ENCODE measurements around the gene XAB2. TPM values are rescaled to one million over a fixed set of nuclear protein-coding genes. Genes with fewer than 3 reads are reported as not detected.

The XAB2 gene
- total RNA-seq, 4 donors from 2014 or later: 51.6 to 62.0 (median 54.3) TPM

DNA sequence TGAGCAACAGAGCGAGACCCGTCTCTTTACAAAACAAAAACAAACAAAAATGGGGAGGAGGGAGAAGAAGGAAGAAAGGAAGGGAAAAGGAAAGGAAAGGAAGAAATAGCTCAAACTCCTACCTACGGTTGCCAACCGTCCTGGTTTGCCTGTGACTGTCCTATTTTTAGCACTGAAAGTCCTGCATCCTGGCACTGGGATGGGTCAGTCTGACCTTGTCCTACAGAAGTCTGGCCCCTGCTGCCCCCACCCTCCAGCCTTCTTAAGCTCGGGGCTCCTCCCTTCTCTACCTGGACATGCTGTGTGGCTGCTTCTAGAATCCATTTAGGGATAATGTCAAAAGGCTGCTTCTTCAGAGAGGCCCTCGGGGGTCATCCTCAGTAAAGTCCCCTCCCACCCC lies 6.3 kb upstream of the XAB2 start:
- Histone ChIP-seq H3K4me1 (peaks cover 0 to 19% (median 5%) of the 10 kb centered on the region in 4 donors), H3K27me3 (peaks cover 0 to 31% of the 10 kb centered on the region in 2 donors), H3K27ac (no peak overlapping the region), H3K36me3 (peaks cover 0 to 15% (median 0%) of the 10 kb centered on the region in 3 donors), H3K9me3 (no peaks in the 10 kb centered on the region), H3K4me3 (no peak overlapping the region)
- 55 to 56% methylated on average over 6 of the region's 6 CpGs for WGBS, 2 donors
- DNase-seq (ENCODE audit: low spot score in 2 of 2): no peak
- TF ChIP-seq, protein P1, sequence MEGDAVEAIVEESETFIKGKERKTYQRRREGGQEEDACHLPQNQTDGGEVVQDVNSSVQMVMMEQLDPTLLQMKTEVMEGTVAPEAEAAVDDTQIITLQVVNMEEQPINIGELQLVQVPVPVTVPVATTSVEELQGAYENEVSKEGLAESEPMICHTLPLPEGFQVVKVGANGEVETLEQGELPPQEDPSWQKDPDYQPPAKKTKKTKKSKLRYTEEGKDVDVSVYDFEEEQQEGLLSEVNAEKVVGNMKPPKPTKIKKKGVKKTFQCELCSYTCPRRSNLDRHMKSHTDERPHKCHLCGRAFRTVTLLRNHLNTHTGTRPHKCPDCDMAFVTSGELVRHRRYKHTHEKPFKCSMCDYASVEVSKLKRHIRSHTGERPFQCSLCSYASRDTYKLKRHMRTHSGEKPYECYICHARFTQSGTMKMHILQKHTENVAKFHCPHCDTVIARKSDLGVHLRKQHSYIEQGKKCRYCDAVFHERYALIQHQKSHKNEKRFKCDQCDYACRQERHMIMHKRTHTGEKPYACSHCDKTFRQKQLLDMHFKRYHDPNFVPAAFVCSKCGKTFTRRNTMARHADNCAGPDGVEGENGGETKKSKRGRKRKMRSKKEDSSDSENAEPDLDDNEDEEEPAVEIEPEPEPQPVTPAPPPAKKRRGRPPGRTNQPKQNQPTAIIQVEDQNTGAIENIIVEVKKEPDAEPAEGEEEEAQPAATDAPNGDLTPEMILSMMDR (IDR thresholded peaks at IDR 0.05): no peak
- no peak for TF ChIP-seq POLR2A (IDR thresholded peaks at IDR 0.05)
- no peak for TF ChIP-seq EP300 (IDR thresholded peaks at IDR 0.05)

DNA sequence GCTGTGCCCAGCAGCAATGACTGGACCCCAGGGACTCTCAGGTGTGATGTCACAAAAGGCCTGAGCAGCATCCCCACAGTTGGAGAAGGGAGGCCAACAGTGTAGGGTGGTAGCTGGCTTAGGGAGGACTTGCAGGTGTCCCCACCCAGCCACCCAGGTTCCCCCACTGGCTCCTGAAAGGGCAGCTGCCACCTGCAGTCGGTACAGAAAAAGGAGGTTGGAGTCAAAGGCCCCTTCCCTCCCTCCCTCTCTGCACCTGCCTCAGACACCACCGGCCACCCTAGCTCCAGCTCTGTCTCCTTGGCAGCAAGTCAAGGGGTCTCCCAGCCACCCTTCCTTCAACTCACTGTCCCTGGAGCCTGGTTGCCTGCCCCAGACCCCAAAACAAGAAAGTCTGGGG lies 4.4 kb upstream of the XAB2 start, which contains the start of gene PCP2:
TSS of gene PCP2 (minus strand) at position 22 of the 400 bp plus-strand sequence. CDS start 262 bp downstream, outside the sequence.
- Histone ChIP-seq H3K27ac (no peak within 1 kb of the TSS), H3K36me3 (peaks cover 0 to 15% (median 0%) of the 10 kb centered on the region in 3 donors), H3K4me1 (peaks cover 4 to 28% (median 13%) of the 10 kb centered on the region in 4 donors), H3K27me3 (peaks cover 0 to 25% of the 10 kb centered on the region in 2 donors), H3K4me3 (no peak within 1 kb of the TSS), H3K9me3 (no peaks in the 10 kb centered on the region)
- TF ChIP-seq, protein P1 (IDR thresholded peaks at IDR 0.05): no peak
- TF ChIP-seq POLR2A (IDR thresholded peaks at IDR 0.05) (no peak), EP300 (IDR thresholded peaks at IDR 0.05) (no peak)
- 29 to 66% methylated on average over 1 to 2 of the region's 2 CpGs for WGBS, 2 donors
- DNase-seq (ENCODE audit: low spot score in 2 of 2): no peak

DNA sequence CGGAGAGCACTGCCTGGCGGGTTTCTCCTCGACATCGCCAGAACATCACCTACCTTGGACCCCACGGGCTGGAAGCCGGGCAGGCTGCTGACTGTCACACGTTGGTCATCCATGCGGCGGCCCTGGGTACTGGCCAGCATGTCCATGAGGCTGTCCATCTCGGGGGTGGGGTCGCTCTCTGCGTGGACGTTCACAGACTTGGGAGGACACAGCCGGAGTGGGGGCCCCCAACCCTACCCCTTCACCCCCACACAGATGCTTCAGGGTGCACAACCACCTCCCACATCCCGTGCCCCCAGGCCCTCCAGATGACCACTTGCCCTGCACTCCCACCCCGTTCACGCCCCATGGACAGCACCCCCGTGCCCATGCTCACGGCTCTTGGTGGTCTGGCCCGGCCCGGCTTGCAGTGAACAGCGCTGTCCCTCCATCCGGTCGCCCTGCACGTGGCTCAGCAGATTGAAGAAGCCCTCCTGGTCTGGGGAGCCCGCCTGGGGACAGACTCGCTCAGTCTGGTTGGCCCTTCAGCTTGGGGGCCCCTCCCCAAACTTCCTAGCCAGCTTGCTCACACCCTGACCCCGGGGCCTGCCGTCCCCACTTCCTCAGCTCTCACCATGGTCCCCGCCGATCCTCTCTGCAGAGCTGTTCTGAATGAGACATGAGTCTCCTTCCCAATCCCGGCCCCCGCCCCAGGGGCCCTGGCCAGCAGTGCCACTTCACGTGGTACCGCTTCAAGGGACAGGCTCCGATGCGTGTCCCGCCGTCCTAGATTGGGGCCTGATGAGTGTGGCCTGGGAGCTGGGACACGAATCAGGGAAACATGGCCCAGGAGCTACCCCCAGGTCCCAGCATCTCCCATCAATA lies 3.2 kb upstream of the XAB2 start:
- H3K4me1 ChIP-seq: peaks cover 4 to 39% (median 25%) of the 10 kb centered on the region in 4 donors

DNA sequence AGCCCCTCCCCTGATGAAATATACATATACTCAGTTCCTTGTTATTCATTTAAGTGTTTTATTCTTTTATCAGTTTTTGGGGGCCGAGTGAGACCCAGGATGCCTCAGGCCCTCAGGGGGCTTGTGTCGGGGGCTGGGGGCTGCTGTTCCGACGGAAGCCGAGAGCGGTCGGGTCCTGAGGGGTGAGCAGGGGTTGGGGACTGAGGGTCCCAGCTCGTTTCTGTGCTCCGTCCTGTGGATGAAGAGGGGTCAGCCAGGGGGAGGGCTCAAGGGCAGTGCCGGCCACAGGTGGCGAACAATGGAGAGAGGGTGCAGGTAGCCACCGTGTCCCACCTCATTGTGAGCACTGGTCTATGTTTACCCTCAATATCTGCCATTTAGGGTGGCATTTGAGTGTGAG lies 2.2 kb upstream of the XAB2 start:
- 85 to 88% methylated on average over 12 of the region's 12 CpGs for WGBS, 2 donors
- H3K4me3 ChIP-seq: no peak overlapping the region
- H3K27me3 ChIP-seq: peaks cover 0 to 3% of the 10 kb centered on the region in 2 donors
- DNase-seq (ENCODE audit: low spot score in 2 of 2): no peak
- H3K36me3 ChIP-seq: peaks cover 0 to 23% (median 0%) of the 10 kb centered on the region in 3 donors
- peaks cover 4 to 40% (median 25%) of the 10 kb centered on the region in 4 donors for H3K4me1 ChIP-seq
- TF ChIP-seq, protein P1 (IDR thresholded peaks at IDR 0.05): no peak
- TF ChIP-seq POLR2A (IDR thresholded peaks at IDR 0.05) (no peak), EP300 (IDR thresholded peaks at IDR 0.05) (no peak)
- H3K9me3 ChIP-seq: no peaks in the 10 kb centered on the region
- no peak overlapping the region for H3K27ac ChIP-seq

More for the DNA sequence above, 3.2 kb upstream of the XAB2 start:
- Histone ChIP-seq H3K27ac (no peak overlapping the region), H3K36me3 (peaks cover 0 to 15% (median 0%) of the 10 kb centered on the region in 3 donors), H3K27me3 (peaks cover 0 to 13% of the 10 kb centered on the region in 2 donors), H3K9me3 (no peaks in the 10 kb centered on the region), H3K4me3 (no peak overlapping the region)
- WGBS, 2 donors: 87 to 90% methylated on average over 35 to 39 of the region's 40 CpGs
- TF ChIP-seq POLR2A (IDR thresholded peaks at IDR 0.05): no peak
- TF ChIP-seq, protein P1 (IDR thresholded peaks at IDR 0.05): no peak
- TF ChIP-seq EP300 (IDR thresholded peaks at IDR 0.05): no peak
- DNase-seq (ENCODE audit: low spot score in 2 of 2): no peak

Measured in tibial nerve (tissue), 4 donors.